CD4-positive, alpha-beta T cell treated with Interleukin-17A for 1 hour (primary cell): ENCODE results near the gene IZUMO1.
"Not testable (repeated sequence)": the region's sequence is repeated elsewhere in the genome, so short reads cannot be mapped to it uniquely, and the experiment has no call there.

Source experiments
- DNase-seq: peaks from one replicate; pipeline ENCODE4 v3.0.0-alpha.2; 2020

The IZUMO1 gene

GRCh38 chr19:48746738-48747575 is at the start of gene IZUMO1:
TSS of gene IZUMO1 (minus strand) at chr19:48746909. CDS start at chr19:48745859, 1,050 bp downstream.
- peak; percentile 68 for DNase-seq

GRCh38 chr19:48795685-48796070 is 49.0 kb upstream of the IZUMO1 start:
- no peak for DNase-seq

- DNase-seq: peak; percentile 92
Measured at GRCh38 chr19:48795055-48795684, 48.5 kb upstream of the IZUMO1 start.

- no peak for DNase-seq
Measured at GRCh38 chr19:48794291-48794690, 47.6 kb upstream of the IZUMO1 start.

DNA sequence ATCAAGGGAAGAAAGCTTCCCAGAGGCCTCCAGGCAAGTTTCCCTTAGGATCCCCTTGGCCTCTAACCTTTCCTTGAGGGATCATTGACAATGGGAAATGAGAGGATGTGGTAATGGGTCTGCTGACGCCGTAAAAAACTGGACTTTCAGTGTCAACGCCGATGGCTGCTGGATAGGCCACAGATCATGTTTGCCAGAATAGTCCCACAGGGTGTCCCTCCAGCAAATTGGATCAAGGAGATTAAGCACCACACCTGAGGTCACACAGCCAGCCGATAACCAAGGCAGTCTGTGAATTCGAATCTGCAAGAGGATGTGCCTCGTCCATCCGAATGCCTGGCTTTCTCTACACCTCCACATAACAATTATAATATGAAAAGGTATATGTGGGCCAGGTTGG is 46.6 kb upstream of the IZUMO1 start:
- no peak for DNase-seq

DNA sequence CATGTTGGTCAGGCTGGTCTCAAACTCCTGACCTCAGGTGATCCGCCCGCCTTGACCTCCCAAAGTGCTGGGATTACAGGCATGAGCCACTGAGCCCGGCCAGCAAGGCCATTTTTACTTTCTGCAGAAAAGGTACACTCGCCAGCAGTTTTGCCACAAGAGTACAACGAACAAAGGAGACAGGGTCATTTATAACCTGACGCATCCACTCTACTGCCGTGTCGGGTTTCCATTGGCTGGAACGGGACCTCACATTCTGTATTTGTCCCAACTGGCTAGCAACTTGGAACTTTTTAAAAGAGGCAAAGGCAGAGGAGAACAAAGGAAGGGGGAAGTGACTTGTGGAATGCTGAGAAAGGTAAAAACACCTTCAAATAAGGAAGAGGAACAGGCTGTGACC is 40.6 kb upstream of the IZUMO1 start:
- not testable (repeated sequence) for DNase-seq

- not testable (repeated sequence) for DNase-seq
Measured at GRCh38 chr19:48786422-48786821, 39.7 kb upstream of the IZUMO1 start.

DNA sequence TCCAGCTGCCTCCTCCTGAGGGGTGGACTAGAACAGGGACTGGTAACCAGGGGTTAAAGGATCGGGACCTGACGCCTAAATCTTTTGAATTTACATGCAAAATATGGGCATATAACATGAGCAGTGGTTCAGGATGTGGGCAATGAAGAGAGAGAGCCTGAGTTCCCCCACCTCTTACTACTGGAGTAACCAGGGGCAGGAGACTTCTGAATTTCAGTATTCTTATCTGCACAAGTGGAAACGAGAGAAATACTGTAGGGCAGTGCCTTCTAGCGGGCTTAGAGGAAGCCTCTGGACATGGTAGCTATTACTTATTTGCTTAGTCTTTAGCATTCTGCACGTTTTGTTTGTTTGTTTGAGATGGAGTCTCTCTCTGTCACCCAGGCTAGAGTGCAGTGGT is 37.8 kb upstream of the IZUMO1 start:
- no peak for DNase-seq

DNA sequence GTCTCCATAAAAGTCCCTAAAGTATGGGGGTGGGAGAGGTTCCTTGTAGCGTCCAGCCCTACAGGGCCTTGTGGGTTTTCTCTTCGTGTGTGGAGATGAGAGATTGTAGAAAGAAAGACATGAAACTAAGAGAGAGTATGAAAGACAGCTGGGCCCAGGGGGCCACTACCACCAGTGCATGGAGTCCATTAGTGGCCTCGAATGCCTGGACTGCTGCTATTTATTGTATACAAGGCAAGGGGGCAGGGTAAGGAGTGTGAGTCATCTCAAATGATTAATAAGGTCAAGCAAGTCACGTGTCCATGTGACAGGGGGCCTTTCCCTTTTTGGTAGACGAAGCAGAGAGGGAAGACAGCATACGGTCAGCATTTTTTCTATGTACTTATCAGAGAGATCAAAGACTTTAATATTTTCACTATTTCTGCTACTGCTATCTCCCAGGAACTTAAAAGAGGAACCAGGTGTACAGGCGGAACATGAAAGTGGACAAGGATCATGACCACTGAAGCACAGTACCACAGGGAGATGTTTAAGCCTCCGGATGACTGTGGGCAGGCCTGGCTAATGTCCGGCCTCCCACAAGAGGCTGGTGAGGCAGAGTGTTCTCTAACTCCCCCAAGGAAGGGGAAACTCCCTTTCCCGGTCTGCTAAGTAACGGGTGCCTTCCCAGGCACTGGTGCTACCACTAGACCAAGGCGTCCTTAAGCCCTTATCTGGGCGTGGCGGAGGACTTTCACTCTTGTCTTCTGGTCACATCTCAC is 34.1 kb upstream of the IZUMO1 start:
- peak; percentile 15 for DNase-seq

DNA sequence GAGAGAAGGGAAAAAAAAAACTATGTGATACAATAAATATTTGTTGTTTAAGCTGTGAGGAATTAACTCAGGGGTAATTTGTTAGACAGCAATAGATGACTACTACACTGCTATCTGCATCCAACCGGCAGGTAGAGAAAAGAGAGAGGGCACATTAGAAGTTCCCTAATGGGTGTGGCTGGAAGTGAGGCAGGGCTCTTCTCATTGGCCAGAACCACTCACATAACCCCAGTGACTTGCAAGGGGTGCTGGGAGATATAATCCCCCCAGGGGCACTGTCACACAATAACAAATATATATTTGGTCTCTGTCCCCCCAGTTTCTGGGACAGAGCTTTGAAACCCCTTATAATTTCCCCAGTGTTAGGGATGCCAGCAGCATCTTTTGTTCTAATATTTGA is 32.9 kb upstream of the IZUMO1 start:
- DNase-seq: no peak

DNA sequence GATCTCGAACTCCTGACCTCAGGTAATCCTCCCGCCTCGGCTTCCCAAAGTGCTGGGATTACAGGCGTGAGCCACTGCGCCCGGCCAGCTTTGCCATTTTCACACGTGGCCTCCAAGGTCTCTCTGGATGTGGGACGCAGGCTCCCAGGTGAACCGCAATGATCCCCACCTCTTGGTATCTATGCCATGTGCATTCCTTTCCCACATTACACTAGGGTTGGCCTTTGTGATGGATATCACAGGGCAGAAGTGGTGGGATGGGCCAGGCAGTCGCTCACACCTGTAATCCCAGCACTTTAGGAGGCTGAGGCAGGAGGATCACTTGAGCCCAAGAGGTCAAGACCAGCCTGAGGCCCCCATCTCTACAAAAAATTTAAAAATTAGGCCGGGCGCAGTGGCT is 31.0 kb upstream of the IZUMO1 start:
- DNase-seq: no peak

DNA sequence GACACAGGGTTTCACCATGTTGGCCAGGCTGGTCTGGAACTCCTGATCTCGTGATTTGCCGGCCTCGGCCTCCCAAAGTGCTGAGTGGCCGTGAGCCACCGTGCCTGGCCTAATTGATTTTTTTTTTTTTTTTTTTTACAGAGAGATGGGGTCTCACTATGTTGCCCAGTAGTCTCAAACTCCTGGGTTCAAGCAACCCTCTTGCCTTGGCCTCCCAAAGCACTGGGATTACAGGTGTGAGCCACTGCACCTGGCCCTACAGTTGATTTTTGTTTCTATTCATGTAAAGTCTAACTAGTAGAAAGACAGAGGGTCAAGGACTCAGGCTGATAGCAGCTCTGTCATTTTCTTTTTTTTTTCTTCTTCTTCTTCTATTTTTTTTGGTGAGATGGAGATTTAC is 30.4 kb upstream of the IZUMO1 start:
- no peak for DNase-seq

DNA sequence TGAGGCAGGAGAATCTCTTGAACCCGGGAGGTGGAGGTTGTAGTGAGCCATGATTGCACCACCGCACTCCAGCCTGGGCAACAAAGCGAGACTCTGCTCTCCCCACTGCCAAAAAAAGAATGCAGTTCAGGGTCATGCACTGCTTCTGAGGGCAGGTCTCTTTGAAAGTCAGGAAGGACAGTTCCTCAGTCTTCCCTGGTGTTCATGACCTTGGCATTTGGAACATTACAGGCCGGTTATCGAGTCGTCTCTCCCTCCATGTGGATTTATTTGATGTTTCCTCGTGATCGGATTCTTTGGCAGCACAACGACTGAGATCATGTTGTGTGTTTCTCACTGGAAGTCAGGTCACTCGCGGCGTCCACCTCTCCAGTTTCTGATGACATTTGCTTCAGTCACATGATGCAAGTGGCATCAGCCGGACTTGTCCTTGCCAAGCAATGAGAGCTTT is 25.8 kb upstream of the IZUMO1 start:
- no peak for DNase-seq

- DNase-seq: no peak
Measured at GRCh38 chr19:48770734-48771472, 24.2 kb upstream of the IZUMO1 start.

- no peak for DNase-seq
Measured at GRCh38 chr19:48770266-48770665, 23.6 kb upstream of the IZUMO1 start.

DNA sequence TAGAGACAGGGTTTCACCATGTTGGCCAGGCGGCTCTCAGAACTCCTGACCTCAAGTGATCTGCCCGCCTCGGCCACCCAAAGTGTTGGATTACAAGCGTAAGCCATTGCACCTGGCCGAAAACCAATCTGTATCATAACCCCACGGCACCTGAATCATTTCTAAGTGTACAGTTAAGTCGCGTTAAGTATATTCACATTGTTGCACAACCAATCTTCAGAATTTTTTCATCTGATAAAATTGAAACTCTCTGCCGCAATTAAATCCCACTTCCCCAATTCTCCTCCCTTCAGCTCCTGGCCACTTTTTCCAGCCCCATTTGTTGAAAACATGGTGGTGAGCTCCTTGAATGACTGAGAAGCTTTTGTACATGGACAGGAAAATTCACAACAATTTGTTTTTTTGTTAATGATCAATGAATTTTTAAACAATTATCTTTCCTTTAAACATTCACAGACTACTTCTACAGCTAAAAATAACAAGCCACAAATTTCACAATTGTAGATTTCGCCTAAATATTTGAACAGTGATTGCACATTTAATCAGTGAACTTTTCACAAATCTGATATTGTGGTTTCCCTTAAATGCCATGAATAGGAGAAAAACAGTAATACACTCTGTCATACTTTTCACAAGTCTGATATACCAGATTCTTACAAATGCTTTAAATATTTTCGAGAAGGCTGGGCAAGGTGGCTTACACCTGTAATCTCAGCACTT is 22.4 kb upstream of the IZUMO1 start:
- DNase-seq: no peak

DNA sequence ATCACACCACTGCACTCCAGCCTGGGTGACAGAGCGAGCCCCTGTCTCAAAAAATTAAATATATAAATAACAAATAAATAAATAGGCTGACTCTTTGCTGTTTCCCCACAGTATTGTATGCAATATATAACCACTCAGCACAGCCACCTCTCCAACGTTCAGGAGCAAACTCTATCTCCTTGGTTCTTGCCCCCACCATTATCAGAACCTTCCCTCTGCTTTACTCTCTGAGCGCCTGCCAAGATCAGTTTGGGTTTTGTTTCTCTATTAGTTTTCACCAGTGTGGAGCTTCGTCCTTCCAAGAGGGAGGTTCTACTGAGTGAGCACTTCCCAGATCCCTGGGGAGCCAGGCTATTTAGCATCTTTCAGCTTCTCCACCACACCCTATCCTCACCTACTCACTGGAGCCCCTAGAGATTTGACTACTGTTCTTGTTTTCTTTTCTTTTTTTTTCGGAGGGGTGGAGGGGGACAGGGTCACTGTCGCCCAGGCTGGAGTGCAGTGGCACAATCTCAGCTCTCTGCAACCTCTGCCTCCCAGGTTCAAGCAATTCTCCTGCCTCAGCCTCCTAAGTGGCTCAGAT is 21.6 kb upstream of the IZUMO1 start:
- not testable (repeated sequence) for DNase-seq

DNA sequence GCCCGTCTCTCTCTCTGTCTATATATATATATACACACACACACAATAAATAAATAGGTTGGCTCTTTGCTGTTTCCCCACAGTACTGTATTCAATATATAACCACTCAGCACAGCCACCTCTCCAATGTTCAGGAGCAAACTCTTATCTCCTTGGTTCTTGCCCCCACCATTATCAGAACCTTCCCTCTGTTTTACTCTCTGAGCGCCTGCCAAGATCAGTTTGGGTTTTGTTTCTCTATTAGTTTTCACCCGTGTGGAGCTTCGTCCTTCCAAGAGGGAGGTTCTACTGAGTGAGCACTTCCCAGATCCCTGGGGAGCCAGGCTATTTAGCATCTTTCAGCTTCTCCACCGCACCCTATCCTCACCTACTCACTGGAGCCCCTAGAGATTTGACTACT is 19.1 kb upstream of the IZUMO1 start:
- not testable (repeated sequence) for DNase-seq

- DNase-seq: no peak
Measured at GRCh38 chr19:48760504-48761205, 13.9 kb upstream of the IZUMO1 start.

- no peak for DNase-seq
Measured at GRCh38 chr19:48757741-48758144, 11.0 kb upstream of the IZUMO1 start.

GRCh38 chr19:48757089-48757675 is 10.5 kb upstream of the IZUMO1 start:
- DNase-seq: no peak
